GM21526 (cell line): ENCODE results near the gene ACP7.
"Not testable (repeated sequence)": the region's sequence is repeated elsewhere in the genome, so short reads cannot be mapped to it uniquely, and the experiment has no call there.

Source experiments
- ATAC-seq: cut with Tn5 transposase; IDR thresholded peaks from one replicate; pipeline ENCODE4 v1.9.1; 2021; ENCODE audit warnings: moderate library complexity; ENCODE audit not compliant: unreplicated experiment, low FRiP score

The ACP7 gene

DNA sequence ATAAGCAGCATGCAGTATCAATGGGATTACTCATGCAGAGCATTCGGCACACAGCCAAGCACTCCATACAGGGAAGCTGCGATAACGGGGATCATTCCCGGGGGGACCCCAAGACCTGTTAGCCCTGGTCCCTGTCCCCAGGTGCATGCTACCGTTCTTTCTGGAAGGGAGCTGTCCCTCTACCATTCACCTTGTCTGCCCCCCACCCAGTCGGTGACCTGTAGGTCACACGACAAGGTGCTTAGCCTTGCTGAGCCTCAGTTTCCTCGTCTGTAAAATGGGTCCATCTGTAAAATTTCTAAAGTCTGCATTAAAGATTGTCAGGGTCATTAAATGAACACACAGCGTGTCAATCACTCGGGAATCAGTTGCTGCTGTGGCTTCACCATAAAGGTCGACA, 6.8 kb upstream of the ACP7 start:
- ATAC-seq = no peak

DNA sequence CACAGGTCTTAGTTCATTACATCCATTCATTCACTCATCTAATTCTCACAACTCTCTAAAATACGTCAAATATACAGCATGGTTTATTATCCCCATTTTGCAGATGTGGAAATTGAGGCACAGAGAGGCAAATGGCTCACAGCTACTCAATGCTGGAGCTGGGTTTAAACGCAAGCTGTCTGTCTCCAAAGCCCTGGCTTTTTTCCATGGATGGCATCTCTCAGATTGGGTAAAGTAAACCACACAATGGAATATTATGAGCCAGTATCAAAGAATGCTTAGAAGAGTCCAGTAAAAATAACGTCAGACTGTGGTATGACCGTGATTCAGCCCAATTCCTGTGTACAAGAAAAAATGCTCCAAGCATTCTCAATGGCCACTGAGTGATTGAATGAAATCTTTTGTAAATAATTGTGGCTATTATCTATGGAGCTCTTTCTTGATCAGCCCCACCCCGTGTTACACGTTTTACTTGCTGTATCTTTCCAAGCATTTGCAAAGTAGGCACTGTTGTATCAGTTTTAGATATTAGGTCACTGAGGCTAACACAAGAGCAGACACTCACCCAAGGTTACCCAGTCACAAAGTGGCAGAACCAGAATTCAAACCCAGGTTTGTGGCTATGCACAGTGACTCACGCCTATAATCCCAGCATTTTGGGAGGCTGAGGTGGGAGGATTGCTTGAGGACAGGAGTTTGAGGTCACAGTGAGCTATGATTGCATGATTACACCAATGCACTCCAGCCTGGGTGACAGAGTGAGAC, 5.5 kb upstream of the ACP7 start:
- no peak for ATAC-seq

DNA sequence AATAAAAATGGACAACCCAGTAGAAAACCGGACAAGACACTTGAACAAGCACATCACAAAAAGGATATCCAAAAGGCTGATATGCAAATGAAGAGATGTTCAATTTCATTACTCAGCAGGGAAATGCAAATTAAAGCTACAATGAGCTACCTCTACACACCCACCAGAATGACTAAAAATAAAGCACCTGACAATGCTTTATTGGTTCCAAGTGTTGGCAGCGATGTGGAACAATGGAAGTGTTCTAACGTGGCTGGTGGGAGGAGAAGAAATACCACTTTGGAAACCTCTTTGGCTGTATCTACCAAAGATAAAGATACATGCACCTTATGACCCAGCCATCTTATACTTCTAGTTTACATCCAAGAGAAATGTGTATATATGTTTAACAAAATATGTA, 3.7 kb upstream of the ACP7 start:
- ATAC-seq = no peak

DNA sequence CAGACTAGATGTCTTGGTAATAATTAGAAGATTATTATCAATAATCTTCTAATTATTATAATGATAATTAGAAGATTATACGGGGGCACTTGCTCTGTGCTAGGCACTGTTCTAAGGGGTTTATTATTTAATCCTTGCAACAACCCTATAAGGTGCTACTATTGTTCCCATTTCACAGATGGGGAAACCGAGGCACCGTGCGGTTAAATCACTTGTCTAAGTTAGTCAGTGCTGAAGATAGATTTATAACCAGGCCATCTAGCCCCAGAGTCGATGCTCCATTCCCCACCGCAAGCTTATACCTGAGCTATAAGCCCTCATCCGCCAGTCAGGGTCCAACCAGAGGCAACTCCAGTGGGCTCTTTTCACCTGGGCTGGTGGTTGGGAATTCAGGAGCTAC, 2.0 kb upstream of the ACP7 start:
- no peak for ATAC-seq

DNA sequence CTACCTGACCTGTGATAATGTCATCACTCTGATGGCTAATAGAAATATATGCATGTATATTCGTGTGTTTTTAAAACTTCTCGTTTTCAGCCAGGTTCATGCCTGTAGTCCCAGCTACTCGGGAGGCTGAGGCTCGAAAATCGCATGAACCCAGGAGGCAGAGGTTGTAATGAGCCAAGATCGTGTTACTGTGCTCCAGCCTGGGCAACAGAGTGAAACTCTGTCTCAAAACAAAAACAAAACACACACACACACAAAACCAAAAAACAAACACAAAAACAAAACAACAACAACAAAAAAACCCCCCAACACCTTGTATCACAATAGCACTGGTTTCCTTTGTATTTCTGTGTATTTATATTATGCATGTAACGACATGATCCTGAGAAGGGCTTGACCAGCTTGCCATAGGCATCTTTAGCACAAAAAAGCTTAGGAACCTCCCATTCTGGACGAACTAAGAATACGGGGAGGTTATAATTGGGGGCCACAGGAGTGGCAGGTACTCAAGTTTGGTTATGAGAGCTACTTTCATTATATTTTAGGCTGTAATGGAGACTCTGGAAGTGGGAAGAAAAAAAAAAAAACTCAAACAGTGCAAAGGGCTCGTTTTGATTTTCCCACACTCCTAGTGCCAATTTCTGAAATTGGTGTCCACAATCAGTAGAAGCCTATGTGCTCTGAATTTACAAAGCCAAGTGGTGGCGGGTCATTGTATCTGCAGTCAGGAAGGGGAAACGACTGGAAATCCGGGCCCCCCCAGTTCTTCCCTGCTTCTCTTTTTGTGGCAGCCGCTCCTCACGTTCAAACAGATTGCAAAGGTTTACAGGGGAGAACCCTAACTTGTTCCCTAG, 1.2 kb upstream of the ACP7 start:
- ATAC-seq = no peak

DNA sequence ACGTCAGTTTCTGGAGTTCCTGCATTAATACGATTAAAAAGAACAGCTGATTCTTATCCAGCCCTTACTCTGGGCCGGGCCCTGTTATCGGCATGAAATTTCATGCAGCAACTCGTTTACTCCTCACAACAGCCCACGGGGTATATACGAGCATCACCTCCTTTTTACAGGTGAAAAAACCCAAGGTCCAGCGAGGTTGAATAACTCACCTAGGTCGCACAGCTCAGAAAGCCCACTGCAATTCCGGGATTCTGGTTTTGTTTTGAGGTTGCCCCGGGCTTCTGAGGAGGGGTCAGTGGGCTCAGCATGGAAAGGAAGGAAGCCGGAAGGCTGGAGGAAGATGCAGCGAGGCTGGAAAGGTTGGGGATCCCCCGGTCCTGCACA, 577 bp upstream of the ACP7 start:
- ATAC-seq = no peak

DNA sequence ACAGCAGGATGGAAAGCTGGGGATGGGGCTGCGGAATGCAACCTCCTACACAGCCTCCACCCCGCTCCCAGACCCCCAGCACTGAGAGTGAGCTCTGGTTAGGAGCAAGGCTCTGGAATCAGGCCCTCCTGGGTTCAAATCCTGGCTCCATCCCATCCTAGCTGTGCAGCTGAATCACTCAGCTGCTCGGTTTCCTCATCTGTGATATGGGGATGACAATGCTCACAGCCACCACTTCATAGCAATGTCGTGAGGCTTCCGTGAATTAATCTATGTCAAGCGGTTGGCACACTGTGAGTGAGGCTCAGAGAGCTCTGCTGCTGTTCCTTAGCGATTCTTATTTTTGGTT, 538 bp downstream of the ACP7 start:
- ATAC-seq = no peak

DNA sequence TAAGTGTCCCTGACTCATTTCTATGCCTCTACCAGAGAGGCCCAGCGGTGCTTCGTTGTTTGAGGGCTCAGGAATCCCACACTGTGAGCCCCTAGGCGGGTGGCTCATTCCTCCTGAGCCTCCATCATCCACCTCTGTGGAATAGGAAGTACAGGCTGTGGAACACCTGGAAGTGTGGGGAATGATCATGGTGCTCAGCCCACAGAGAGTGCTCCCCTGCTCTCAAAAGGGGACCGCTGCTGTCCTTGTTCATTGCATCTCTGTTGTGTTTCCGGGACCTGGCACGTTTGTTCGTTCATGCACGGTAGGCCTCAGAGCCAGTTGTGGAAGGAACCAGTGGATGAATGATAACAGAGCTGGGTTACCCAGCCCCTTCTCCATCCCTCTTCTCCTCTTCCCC, 1.2 kb downstream of the ACP7 start:
- ATAC-seq = no peak

DNA sequence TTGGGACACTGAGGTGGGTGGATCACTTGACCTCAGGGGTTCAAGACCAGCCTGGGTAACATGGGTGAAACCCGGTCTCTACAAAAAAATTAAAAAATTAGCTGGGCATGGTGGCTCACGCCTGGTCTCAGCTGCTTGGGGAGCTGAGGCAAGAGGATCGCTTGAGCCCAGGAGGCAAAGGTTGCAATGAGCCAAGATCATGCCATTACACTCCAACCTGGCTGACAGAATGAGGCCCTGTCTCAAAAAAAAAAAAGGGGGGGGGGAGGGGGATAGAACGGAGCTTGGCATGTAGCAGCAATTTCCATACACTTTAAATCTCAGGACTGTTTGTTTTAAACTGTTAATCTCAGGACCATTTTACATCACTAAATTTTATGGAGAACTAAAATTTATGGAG, 2.2 kb downstream of the ACP7 start:
- no peak for ATAC-seq

DNA sequence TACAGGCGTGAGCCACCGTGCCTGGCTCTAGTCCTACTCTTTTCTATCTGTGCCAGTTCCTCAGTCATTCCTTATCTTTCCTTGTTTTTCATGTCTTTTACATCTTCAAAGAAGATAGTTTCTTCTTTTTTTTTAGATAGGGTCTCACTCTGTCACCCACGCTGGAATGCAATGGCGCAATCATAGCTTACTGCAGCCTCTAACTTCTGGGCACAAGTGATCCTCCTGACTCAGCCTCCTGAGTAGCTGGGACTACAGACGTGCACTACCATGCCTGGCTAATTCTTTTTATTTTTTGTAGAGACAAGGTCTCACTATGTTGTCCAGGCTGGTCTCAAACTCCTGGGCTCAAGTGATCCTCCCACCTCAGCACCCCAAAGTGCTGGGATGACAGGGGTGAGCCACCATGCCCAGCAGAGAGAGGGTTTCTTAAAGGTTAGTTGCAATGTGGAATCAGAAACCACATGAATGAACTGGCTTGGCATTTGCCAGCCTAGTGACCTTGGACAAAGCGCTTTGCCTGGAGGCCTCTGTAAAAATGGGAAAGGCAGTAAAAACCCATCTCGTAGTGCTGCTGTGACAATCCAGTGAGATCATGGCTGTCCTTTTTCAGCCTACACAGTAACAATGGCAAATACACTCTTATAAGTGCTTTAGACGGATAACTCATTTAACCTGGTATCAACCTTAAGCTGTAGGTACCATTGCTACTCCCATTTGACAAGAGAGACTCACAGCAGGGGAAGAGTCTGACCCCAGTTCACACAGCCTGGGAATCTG, 3.9 kb downstream of the ACP7 start:
- ATAC-seq = no peak

DNA sequence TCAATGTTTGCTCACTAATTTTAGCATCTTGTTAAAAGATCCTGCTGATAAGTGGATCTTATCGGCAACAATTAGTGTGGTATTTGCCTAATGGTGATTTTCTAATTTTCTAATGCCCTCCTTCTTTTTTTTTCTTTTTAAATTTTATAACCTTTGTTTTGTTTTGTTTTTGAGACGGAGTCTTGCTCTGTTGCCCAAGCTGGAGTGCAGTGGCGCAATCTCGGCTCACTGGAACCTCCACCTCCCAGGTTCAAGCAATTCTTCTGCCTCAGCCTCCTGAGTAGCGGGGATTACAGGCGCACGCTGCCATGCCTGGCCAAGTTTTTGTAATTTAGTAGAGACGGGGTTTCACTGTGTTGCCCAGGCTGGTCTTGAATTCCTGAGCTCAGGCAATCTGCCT, 5.8 kb downstream of the ACP7 start:
- not testable (repeated sequence) for ATAC-seq

DNA sequence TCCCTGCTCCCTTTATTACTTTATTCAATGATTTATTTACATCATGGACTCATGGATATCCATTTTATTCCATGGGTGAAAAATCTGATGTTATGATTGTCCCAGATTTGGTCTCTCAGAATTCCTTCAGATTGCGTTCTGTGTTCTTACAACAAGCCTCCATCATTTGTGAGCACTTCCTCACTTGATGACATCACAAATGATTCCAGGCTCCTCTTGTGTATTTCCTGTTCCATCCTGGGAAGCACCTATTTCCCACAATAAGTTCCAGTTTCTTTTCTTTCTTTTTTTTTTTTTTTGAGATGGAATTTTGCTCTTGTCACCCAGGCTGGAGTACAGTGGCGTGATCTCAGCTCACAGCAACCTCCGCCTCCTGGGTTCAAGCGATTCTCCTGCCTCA, 6.7 kb downstream of the ACP7 start:
- ATAC-seq = no peak

DNA sequence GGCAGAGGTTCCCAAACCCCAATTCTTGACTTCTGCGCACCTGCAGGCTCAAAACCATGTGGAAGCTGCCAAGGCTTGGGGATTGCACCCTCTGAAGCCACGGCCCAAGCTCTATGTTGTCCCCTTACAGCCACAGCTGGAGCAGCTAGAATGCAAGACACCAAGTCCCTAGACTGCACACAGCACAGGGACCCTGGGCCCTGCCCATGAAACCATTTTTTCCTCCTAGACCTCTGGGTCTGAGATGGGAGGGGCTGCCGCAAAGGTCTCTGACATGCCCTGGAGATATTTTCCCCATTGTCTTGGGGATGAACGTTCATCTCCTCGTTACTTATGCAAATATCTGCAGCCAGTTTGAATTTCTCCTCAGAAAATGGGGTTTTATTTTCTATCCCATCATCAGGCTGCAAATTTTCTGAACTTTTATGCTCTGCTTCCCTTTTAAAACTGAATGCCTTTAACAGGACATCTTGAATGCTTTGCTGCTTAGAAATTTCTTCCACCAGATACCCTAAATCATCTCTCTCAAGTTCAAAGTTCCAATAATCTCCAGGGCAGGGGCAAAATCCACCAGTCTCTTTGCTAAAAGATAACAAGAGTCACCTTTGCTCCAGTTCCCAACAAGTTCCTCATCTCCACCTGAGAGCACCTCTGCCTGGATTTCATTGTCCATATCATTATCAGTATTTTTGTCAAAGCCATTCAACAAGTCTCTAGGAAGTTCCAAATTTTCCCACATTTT, 11.8 kb downstream of the ACP7 start:
- ATAC-seq = not testable (repeated sequence)

DNA sequence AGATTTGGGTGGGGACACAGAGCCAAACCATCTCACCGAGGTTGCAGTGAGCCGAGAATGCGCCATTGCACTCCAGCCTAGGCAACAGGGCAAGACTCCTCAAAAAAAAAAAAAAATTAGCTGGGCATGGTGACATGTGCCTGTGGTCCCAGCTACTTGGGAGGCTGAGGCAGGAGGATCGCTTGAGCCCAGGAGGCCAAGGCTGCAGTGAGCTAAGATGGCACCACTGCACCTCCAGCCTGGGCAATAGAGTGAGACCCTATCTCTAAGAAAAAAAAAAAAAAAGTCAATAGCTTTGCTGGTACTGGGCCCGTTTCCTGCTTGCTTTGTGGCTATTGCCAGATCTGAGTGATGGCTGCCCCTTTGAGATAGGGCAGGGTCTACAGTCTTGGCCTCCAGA, 13.1 kb downstream of the ACP7 start:
- no peak for ATAC-seq

DNA sequence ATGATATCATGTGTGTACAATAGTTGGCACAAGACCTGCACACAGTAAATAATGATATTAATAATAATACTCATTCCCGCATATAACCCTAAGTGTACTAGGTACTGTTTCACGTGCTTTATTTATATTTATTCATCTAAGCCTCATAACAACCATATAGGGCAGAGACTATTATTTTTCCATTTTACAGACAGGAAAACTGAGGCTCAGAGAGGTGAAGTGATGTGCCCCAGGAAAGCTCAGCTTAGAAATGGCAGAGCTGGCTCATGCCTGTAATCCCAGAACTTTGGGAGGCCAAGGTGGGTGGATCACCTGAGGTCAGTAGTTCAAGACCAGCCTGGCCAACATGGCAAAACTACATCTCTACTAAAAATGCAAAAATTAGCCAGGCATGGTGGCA, 13.6 kb downstream of the ACP7 start:
- ATAC-seq = no peak

DNA sequence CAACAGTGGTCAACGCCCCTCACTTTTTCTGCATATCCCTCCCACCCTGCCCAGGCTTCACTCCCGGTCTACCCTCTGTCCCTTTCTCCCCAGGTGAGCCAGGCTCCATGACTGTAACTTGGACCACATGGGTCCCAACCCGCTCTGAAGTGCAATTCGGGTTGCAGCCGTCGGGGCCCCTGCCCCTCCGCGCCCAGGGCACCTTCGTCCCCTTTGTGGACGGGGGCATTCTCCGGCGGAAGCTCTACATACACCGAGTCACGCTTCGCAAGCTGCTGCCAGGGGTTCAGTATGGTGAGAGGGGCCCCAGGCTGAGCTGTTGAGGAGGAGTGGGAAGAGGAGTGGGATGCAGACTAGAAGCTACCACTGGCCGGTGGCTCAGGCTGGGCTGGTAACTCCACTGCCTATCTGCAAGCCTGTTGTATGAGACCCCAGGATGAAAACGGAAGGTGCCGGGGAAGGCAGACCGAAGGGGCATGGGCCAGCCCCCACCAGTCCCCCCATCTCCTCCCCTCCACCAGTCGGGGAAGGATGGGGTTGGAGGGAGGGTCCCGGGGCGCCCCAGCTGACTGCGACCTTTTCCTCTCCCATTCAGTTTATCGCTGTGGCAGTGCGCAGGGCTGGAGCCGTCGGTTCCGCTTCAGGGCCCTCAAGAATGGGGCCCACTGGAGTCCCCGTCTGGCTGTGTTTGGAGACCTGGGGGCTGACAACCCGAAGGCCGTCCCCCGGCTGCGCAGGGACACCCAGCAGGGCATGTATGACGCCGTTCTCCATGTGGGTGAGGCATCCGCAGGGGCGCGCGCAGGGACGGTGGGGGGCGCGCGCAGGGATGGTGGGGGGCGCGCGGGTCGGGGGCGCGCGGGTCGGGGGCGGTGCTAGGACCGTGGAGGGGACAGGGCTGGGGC, 14.4 kb downstream of the ACP7 start:
- no peak for ATAC-seq

DNA sequence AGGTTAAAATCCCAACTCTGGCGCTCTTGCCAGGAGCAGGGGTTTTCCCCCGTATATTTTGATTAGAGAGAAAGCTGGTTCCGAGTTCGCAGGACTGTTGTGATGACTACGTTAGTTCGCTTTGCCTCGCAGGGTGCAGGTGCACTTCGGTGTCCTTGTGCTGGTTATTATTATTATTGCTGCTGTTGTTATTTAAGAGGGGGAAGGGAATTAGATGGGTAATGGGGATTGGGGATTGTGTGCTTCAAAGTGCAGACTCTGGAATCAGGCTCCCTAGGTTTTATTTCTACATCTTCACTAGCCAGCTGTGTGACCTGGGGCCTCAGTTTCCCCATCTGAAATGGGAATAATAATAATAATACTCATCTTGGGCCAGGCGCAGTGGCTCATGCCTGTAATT, 15.2 kb downstream of the ACP7 start:
- ATAC-seq = no peak

DNA sequence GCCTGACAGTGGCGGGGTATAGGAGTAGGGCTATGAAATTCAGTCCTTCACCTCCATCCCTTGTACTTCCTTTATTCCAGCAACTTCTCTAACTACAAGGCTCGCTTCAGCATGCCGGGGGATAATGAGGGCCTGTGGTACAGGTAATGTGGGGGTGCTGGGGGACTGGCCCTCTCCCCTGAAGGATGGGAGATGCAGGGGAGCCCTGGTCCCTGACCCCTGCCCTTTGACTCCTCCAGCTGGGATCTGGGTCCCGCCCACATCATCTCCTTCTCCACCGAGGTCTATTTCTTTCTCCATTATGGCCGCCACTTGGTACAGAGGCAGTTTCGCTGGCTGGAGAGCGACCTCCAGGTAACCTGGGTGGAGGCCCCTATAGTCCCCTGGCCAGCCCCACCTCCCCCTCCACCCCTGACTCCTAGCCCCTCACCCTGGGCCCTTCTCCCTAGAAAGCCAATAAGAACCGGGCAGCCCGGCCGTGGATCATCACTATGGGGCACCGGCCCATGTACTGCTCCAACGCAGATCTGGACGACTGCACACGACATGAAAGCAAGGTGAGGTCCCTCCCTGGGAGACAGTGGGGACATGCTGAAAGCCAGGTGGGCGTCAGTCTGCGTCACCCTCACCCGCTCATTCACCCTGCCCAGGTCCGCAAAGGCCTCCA, 16.5 kb downstream of the ACP7 start:
- ATAC-seq = no peak

DNA sequence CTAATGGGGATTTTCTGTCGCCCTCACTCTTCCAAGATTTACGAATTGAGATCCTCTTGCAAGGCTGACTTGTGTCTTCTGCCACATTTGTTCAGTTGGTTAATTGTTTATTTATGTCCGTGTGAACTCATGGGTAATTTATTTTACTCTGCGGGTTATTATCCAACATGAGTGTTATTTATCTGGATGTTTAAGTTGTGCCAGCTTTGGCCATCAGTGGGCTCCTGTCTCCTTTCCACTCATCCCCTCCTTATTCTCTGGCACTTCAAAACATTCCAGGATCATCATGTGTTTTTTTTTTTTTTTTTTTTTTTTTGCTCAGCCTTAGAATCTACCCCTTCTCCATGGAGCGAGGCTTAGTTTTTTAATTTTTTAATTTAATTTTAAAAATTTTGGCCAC, 19.0 kb downstream of the ACP7 start:
- no peak for ATAC-seq
